DOHH2 (cell line): ENCODE results near the gene PPFIA4.

ENCODE experiments used
- H3F3A ChIP-seq: fragments of 200-600 bp; sonication (generic), shearing (Covaris generic); 2 replicates; pipeline ENCODE4 v1.6.0; 2016; ENCODE audit warnings: antibody characterized with exemption, mild to moderate bottlenecking; ENCODE audit not compliant: control insufficient read depth, insufficient read depth
- H3K27ac ChIP-seq: fragments of 200-600 bp; sonication (generic); 2 replicates; pipeline ENCODE4 v1.5.1; 2014; ENCODE audit warnings: low read depth, mild to moderate bottlenecking, low read length, moderate library complexity
- H3K27me3 ChIP-seq: fragments of 200-600 bp; sonication (generic); 2 replicates; pipeline ENCODE4 v1.6.1; 2014; ENCODE audit warnings: mild to moderate bottlenecking, low read length, mixed read lengths; ENCODE audit not compliant: control insufficient read depth
- H3K36me3 ChIP-seq: fragments of 200-600 bp; sonication (generic); 2 replicates; pipeline ENCODE4 v1.6.1; 2014; ENCODE audit warnings: mild to moderate bottlenecking, low read length, moderate library complexity, mixed read lengths; ENCODE audit not compliant: control insufficient read depth
- H3K4me1 ChIP-seq: fragments of 200-600 bp; sonication (generic); 2 replicates; pipeline ENCODE4 v1.6.1; 2014; ENCODE audit warnings: mild to moderate bottlenecking, low read length, mixed read lengths; ENCODE audit not compliant: control insufficient read depth
- H3K4me2 ChIP-seq: fragments of 200-600 bp; sonication (generic); 2 replicates; pipeline ENCODE4 v1.6.0; 2014; ENCODE audit warnings: mild to moderate bottlenecking, low read length, moderate library complexity
- H3K4me3 ChIP-seq: fragments of 200-600 bp; sonication (generic); 2 replicates; pipeline ENCODE4 v1.5.1; 2014; ENCODE audit warnings: mild to moderate bottlenecking, low read length, mixed read lengths
- H3K79me2 ChIP-seq: fragments of 200-600 bp; sonication (generic); 2 replicates; pipeline ENCODE4 v1.6.1; 2014; ENCODE audit warnings: mild to moderate bottlenecking, low read length, mixed read lengths; ENCODE audit not compliant: control insufficient read depth
- H3K9me2 ChIP-seq: fragments of 200-600 bp; sonication (generic); replicated peaks from 2 replicates; pipeline ENCODE4 v1.6.1; 2014; ENCODE audit warnings: mild to moderate bottlenecking, low read length, mixed read lengths; ENCODE audit not compliant: control insufficient read depth
- H3K9me3 ChIP-seq: fragments of 200-600 bp; sonication (generic); 2 replicates; pipeline ENCODE4 v1.6.1; 2014; ENCODE audit warnings: antibody characterized with exemption, low read length, mixed read lengths; ENCODE audit not compliant: control insufficient read depth, insufficient read depth
- H4K20me1 ChIP-seq: fragments of 200-600 bp; sonication (generic); 2 replicates; pipeline ENCODE4 v1.6.0; 2014; ENCODE audit warnings: low read depth, mild to moderate bottlenecking, antibody characterized with exemption, low read length, moderate library complexity; ENCODE audit not compliant: control insufficient read depth, insufficient read depth
- EZH2phosphoT487 ChIP-seq: fragments of 200-600 bp; sonication (generic); IDR thresholded peaks from 2 replicates; pipeline ENCODE4 v1.6.1; 2017; ENCODE audit warnings: borderline replicate concordance, mild to moderate bottlenecking, antibody characterized with exemption, low read length, moderate library complexity, mixed read lengths
- TF ChIP-seq, protein P1 (sequence below): fragments of 200-600 bp; sonication (generic); IDR thresholded peaks from one replicate; pipeline ENCODE4 v1.5.1; 2014; ENCODE audit warnings: antibody characterized with exemption, mild to moderate bottlenecking, low read depth, low read length; ENCODE audit not compliant: poor library complexity, severe bottlenecking

Gene PPFIA4

DNA sequence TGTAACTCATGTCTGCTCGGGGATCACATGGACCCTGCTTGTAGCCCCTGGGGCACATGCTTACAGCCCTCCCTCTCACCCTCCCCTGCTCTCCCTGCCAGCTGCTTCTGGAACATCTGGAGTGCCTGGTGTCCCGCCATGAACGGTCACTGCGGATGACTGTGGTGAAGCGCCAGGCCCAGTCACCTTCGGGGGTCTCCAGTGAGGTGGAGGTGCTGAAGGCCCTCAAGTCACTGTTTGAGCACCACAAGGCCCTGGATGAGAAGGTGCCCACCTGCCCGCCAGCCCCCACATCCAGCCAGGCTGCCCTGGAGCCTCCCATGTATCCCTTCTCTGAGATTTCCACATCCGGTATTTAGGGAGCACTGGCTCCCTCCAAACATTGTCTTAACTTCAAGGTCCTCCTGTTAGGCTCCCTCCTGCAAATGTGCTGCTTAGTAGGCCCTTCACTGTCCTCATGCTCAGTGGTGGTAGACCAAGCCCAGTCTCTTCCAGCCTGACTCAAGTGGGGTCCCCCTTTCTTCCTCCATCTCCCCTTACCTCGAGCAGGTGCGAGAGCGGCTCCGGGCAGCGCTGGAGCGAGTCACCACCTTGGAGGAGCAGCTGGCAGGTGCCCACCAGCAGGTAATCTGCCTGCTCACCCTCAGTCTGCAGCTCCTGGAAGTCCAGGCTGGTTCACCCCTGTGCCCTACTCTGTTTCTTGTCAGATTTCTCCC, 17.7 kb downstream of the PPFIA4 start:
- Histone ChIP-seq H4K20me1 (no peaks in the 10 kb centered on the region), H3K27ac (no peak overlapping the region), H3K9me2 (no peaks in the 10 kb centered on the region), H3K79me2 (no peaks in the 10 kb centered on the region), H3K4me3 (no peak overlapping the region), H3K4me1 (no peaks in the 10 kb centered on the region), H3F3A (no peaks in the 10 kb centered on the region), H3K9me3 (no peaks in the 10 kb centered on the region), H3K4me2 (no peak overlapping the region), H3K27me3 (no peaks in the 10 kb centered on the region; the same call in 1 of the 2 replicates), H3K36me3 (no peaks in the 10 kb centered on the region)
- no peak for TF ChIP-seq EZH2phosphoT487
- TF ChIP-seq, protein P1, sequence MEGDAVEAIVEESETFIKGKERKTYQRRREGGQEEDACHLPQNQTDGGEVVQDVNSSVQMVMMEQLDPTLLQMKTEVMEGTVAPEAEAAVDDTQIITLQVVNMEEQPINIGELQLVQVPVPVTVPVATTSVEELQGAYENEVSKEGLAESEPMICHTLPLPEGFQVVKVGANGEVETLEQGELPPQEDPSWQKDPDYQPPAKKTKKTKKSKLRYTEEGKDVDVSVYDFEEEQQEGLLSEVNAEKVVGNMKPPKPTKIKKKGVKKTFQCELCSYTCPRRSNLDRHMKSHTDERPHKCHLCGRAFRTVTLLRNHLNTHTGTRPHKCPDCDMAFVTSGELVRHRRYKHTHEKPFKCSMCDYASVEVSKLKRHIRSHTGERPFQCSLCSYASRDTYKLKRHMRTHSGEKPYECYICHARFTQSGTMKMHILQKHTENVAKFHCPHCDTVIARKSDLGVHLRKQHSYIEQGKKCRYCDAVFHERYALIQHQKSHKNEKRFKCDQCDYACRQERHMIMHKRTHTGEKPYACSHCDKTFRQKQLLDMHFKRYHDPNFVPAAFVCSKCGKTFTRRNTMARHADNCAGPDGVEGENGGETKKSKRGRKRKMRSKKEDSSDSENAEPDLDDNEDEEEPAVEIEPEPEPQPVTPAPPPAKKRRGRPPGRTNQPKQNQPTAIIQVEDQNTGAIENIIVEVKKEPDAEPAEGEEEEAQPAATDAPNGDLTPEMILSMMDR: no peak

DNA sequence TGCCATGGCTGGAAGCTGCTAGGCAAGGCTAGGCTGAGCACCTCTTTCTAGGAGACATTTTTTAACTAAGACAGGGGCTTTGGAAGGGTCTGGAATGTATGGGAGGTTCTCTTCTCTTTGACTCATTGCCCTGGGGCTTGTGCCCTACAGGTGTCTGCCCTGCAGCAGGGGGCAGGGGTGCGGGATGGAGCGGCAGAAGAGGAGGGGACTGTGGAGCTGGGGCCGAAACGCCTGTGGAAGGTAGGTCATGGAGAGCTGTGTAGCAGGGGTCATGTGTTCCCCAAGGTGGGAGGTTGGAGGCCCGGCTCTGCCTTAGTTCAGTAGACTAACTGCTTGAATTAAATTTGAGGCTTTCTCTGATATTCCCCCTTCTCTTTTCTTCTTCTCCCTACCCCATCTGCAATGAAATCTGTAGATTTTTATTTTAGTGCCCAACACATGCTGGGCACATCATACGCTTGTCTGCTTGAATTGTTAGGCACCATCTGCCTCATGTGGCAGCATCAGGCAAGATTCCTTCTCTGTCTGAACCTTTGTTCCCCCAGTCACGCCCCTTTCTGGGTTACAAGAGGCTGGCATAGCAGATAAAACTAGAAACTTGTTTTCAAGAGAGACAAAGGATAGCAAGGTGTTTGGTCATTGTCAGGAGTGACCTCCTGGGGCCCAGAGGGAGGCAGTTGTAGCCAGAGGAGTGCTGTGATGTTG, 18.4 kb downstream of the PPFIA4 start:
- Histone ChIP-seq H3K4me1 (no peaks in the 10 kb centered on the region), H3K27me3 (no peaks in the 10 kb centered on the region; the same call in 1 of the 2 replicates), H3K4me2 (no peak overlapping the region), H3K9me2 (no peaks in the 10 kb centered on the region), H3K36me3 (no peaks in the 10 kb centered on the region), H3F3A (no peaks in the 10 kb centered on the region), H4K20me1 (no peaks in the 10 kb centered on the region), H3K27ac (no peak overlapping the region), H3K79me2 (no peaks in the 10 kb centered on the region), H3K4me3 (no peak overlapping the region), H3K9me3 (no peaks in the 10 kb centered on the region)
- TF ChIP-seq EZH2phosphoT487: no peak
- TF ChIP-seq, protein P1: no peak

DNA sequence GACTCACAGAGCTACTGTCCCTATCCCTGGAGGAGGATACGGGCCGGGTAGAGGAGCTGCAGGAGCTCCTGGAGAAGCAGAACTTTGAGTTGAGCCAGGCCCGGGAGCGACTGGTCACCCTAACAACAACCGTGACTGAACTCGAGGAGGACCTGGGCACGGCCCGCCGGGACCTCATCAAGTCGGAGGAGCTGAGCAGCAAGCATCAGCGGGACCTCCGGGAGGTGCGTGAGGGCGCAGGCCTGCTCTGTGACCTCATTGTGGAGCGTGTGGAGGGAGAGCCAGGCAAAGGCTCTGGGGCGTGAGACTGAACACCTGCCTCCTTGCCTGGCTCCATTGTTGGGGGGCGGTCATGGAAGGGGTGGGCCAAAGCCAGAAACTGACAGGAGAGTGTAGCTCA, 19.0 kb downstream of the PPFIA4 start:
- H3K4me3 ChIP-seq: no peak overlapping the region
- H3K9me3 ChIP-seq: no peaks in the 10 kb centered on the region
- H3K27me3 ChIP-seq: no peaks in the 10 kb centered on the region; the same call in 1 of the 2 replicates
- H3K4me1 ChIP-seq: no peaks in the 10 kb centered on the region
- H3K4me2 ChIP-seq: no peak overlapping the region
- H3K27ac ChIP-seq: no peak overlapping the region
- H3F3A ChIP-seq: no peaks in the 10 kb centered on the region
- no peaks in the 10 kb centered on the region for H4K20me1 ChIP-seq
- no peaks in the 10 kb centered on the region for H3K9me2 ChIP-seq
- no peaks in the 10 kb centered on the region for H3K36me3 ChIP-seq
- no peak for TF ChIP-seq EZH2phosphoT487
- TF ChIP-seq, protein P1: no peak
- no peaks in the 10 kb centered on the region for H3K79me2 ChIP-seq
